Measurements from ENCODE around the gene ACAP3.

DNA sequence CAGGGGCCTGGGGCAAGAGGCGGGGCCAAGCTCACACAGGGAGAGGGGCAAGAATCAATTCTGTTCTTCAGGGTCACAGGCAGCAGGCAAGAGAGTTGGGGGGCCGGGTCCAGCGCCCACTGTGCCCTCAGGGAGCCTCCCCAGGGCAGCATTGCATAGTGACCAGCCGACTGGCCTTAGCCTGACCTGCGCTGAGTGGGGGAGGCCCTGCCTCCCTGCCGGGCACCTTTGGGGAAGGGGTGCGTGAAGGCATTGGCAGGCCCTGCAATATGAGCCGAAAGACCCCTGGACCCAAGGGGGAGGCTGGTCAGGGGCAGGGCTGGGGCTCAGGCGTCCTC, 15.3 kb downstream of the ACAP3 start:
- no peak for TF ChIP-seq POLR2A (IDR thresholded peaks at IDR 0.05)
- TF ChIP-seq, protein P1, sequence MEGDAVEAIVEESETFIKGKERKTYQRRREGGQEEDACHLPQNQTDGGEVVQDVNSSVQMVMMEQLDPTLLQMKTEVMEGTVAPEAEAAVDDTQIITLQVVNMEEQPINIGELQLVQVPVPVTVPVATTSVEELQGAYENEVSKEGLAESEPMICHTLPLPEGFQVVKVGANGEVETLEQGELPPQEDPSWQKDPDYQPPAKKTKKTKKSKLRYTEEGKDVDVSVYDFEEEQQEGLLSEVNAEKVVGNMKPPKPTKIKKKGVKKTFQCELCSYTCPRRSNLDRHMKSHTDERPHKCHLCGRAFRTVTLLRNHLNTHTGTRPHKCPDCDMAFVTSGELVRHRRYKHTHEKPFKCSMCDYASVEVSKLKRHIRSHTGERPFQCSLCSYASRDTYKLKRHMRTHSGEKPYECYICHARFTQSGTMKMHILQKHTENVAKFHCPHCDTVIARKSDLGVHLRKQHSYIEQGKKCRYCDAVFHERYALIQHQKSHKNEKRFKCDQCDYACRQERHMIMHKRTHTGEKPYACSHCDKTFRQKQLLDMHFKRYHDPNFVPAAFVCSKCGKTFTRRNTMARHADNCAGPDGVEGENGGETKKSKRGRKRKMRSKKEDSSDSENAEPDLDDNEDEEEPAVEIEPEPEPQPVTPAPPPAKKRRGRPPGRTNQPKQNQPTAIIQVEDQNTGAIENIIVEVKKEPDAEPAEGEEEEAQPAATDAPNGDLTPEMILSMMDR (IDR thresholded peaks at IDR 0.05), result no peak

Measured in lower leg skin (tissue), 3 donors.